GM19043 (cell line): ENCODE data around the gene CPN1.
A peak's percentile ranks its signal among the peaks of the same experiment; 100 is the strongest.

Source experiments
- ATAC-seq: cut with Tn5 transposase; IDR thresholded peaks from one replicate; pipeline ENCODE4 v1.9.1; 2021; ENCODE audit warnings: low read depth; ENCODE audit not compliant: unreplicated experiment

The CPN1 gene

DNA sequence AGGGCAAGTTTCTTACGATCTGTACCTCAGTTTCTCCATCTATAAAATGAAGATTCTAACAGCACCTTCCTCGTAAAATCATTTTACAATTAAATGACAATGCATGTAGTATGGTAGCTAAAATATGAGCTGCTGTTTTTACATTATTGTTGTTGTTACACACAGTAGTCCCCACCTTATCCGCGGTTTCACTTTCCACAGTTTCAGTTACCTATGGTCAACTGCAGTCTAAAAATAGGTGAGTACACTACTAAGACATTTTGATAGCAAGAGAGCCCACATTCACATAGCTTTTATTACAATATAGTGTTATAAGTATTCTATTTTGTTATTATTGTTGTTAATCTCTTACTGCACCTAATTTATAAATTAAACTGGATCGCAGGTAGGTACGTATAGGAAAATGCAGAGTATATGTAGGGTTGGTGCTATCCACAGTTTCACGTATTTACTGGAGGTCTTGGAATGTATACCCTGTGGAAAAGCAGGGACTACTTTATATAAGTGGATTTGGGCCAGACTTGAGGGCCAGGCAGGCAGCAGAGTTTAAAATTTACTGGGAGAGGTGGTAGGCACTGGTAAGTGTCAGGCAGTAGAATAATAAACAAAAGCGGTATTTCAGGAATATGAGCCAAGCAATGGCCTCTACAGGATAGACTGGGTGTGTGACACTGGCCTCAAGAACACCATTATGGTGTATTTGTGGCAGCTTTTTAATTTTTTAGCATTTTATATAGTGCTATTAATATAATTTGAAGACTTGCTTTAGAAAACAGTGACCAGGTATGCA is 82.2 kb downstream of the CPN1 start:
- ATAC-seq, result no peak

DNA sequence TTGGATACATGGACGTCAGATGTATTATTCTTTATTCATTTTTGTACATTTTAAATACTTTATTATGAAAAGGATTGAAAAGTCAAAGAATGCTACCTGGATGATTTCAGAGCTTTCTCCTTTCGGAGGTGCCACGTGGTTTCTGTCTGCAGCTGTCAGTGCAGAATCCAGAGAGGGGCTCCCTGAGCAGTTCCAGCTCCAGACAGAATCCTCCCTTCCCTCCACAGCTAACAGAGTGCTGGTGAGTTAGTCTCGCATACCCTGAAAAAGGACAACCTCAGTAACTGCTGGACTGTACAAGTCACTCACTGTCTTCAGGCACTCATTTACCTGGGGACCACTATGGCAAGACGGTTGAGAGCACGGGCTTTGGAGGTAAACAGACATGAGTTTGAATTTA is 82.8 kb downstream of the CPN1 start:
- no peak for ATAC-seq

DNA sequence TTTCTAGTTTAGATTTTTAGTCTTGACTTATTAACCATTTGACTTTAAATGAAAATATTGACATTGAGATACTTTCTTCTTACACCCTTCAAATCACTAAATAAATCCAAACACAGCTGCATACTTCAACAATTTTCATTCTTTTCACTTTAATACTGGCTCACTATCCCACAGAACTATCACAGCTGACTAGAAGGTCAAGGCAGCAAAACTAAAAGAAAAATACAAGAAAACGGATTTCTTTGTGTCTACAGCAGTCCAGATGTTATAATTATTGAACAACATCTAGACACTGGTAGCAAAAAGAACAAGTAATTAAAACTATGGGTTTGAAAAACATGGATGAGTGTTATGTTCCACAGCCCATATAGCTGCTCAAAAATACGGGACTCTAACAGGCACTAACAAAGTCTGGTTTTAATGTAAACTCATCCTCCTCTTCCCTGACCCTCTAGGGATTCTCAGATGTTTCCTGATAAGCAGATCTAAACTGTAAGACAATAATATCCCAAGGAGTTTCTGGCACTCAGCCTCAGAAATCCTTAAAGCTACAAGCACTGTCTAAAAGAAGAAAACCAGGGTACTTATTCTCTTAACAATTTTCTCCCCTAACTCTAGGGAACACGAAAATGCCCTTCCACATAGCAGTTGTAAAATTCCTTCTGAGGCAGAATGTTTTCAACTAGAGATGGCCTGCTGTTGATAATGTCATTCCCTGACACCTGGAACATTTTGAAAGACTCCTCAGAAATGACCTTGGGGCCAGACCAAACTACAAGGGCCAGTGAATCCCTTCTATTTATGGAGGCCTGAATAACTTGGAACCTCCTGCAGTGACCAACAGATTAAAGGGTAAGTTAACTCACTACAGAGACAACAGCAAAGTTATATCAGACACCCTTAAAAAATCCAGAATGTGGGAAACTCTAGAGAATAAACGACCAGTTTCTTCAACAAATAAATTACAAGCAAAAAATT is 84.7 kb downstream of the CPN1 start:
- ATAC-seq, result no peak

GRCh38 chr10:99995713-99996112 is 86.0 kb downstream of the CPN1 start:
- no peak for ATAC-seq

DNA sequence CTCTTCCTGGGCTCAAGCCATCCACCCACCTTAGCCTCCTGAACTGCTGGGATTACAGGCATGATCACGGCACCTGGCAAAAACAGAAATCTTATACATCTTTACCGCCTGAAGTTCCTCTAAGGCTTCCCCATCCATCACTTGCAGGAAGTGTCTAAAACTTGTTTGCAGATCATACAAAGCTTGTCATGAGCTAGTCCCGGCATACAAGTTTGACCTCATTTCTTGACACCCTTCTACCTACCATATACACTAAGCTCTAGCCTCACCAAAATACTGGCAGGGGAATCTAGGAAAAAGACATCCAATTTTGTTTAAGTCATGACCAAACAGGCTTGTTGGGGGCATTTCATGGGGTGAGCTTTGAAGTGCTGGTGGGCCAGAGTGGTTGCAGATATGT is 86.4 kb downstream of the CPN1 start:
- no peak for ATAC-seq

GRCh38 chr10:99994801-99995200 is 86.9 kb downstream of the CPN1 start:
- ATAC-seq, result no peak

GRCh38 chr10:99993701-99994689 is 87.7 kb downstream of the CPN1 start:
- ATAC-seq, result peak; percentile 89
